ENCODE data around the gene CCDC174. TPM values are rescaled to one million over a fixed set of nuclear protein-coding genes. Genes with fewer than 3 reads are reported as not detected.

The CCDC174 gene
- total and polyA plus RNA-seq, 2 donors (not counting 3 experiments of a cell fraction or from before 2014, with no cell fraction given), result 4.7 to 16.6 TPM

DNA sequence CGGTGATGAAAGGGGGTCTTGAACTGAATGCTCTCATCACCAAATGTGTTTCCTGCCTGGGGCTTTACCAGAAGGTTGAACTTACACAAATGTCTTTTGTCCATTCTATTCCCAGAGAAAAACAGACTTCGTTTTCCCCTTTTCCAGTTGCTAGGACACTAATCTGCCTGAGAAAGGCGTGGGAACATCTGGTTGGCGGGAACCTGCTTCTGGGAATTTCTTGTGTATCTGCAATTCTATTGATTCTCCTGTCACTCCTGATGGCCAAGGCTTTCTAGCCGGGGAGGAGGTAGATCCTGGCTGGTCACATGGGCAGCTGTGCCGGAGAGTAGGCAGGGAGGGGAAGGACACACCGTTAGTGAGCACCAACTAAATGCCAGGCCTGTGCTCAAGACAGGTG, 31.1 kb upstream of the CCDC174 start:
- Histone ChIP-seq H3K79me2 (ENCODE audit: control insufficient read depth, insufficient read depth, low read length) (no peaks in the 10 kb centered on the region), H3K9ac (replicated peaks; ENCODE audit: extremely low read depth, insufficient read depth, low read length) (no peak overlapping the region), H2AFZ (ENCODE audit: low read depth, low read length) (no peak overlapping the region), H3K4me3 (replicated peaks in 1 of 3; ENCODE audit: insufficient read depth in 1 of 3, low read depth in 1 of 3, low read length in 3 of 3) (no peak overlapping the region), H3K36me3 (ENCODE audit: control insufficient read depth in 2 of 2, extremely low read depth in 1 of 2, insufficient read depth in 2 of 2, low read length in 2 of 2) (no peaks in the 10 kb centered on the region), H3K27me3 (ENCODE audit: control insufficient read depth in 2 of 2, insufficient read depth in 2 of 2, low read length in 2 of 2) (peaks cover 5 to 6% of the 10 kb centered on the region in 2 experiments), H3K9me3 (replicated peaks; ENCODE audit: control insufficient read depth, insufficient read depth, low read length) (no peaks in the 10 kb centered on the region), H3K4me1 (ENCODE audit: control insufficient read depth, extremely low read depth, insufficient read depth, low read length) (no peaks in the 10 kb centered on the region), H4K20me1 (replicated peaks; ENCODE audit: control insufficient read depth, extremely low read depth, insufficient read depth, low read length) (no peaks in the 10 kb centered on the region), H3K9me1 (replicated peaks; ENCODE audit: control insufficient read depth, extremely low read depth, insufficient read depth, low read length) (no peaks in the 10 kb centered on the region), H3K4me2 (ENCODE audit: insufficient read depth, low read length) (no peak overlapping the region), H3K27ac (ENCODE audit: insufficient read depth, low read depth, low read length) (no peak overlapping the region)
- ChIA-PET CTCF (no interaction called here), POLR2A (no interaction called here)
- BruUV-seq (replicated peaks), result no TSS peak
- DNase-seq (ENCODE audit: low read depth, low spot score), result no peak
- intact Hi-C loops (cut with micrococcal nuclease), result no loop called here
- no peak for FAIRE-seq
- dilution Hi-C loops (cut with MboI; ENCODE audit: extremely low pct_ligation_motif_present, low sequenced_read_pairs), result no loop called here
- no peak for TF ChIP-seq FOS (IDR thresholded peaks at IDR 0.05; ENCODE audit: borderline replicate concordance, insufficient read depth, low read length)
- no peak for TF ChIP-seq MYC (IDR thresholded peaks at IDR 0.05; ENCODE audit: low read depth, low read length)
- no peak for TF ChIP-seq EZH2 (IDR thresholded peaks at IDR 0.05; ENCODE audit: borderline replicate concordance, low read depth, low read length, severe bottlenecking)
- no peak for TF ChIP-seq POLR2A (IDR thresholded peaks at IDR 0.05; ENCODE audit: low read depth, low read length)

GRCh38 chr3:14621093-14621492, 30.5 kb upstream of the CCDC174 start:
- FAIRE-seq (no peak), DNase-seq (ENCODE audit: low read depth, low spot score) (no peak)
- ChIA-PET CTCF (no interaction called here), POLR2A (no interaction called here)
- no TSS peak for BruUV-seq (replicated peaks)
- Histone ChIP-seq H3K9ac (replicated peaks; ENCODE audit: extremely low read depth, insufficient read depth, low read length) (no peak overlapping the region), H3K9me3 (replicated peaks; ENCODE audit: control insufficient read depth, insufficient read depth, low read length) (no peaks in the 10 kb centered on the region), H3K9me1 (replicated peaks; ENCODE audit: control insufficient read depth, extremely low read depth, insufficient read depth, low read length) (no peaks in the 10 kb centered on the region), H3K27me3 (ENCODE audit: control insufficient read depth in 2 of 2, insufficient read depth in 2 of 2, low read length in 2 of 2) (peaks cover 3 to 5% of the 10 kb centered on the region in 2 experiments), H2AFZ (ENCODE audit: low read depth, low read length) (no peak overlapping the region), H3K27ac (ENCODE audit: insufficient read depth, low read depth, low read length) (no peak overlapping the region), H4K20me1 (replicated peaks; ENCODE audit: control insufficient read depth, extremely low read depth, insufficient read depth, low read length) (no peaks in the 10 kb centered on the region), H3K4me3 (replicated peaks in 1 of 3; ENCODE audit: insufficient read depth in 1 of 3, low read depth in 1 of 3, low read length in 3 of 3) (no peak overlapping the region), H3K4me2 (ENCODE audit: insufficient read depth, low read length) (no peak overlapping the region), H3K36me3 (ENCODE audit: control insufficient read depth in 2 of 2, extremely low read depth in 1 of 2, insufficient read depth in 2 of 2, low read length in 2 of 2) (no peaks in the 10 kb centered on the region), H3K79me2 (ENCODE audit: control insufficient read depth, insufficient read depth, low read length) (no peaks in the 10 kb centered on the region), H3K4me1 (ENCODE audit: control insufficient read depth, extremely low read depth, insufficient read depth, low read length) (no peaks in the 10 kb centered on the region)
- intact Hi-C loops (cut with micrococcal nuclease) (no loop called here), dilution Hi-C loops (cut with MboI; ENCODE audit: extremely low pct_ligation_motif_present, low sequenced_read_pairs) (no loop called here)
- TF ChIP-seq MYC (IDR thresholded peaks at IDR 0.05; ENCODE audit: low read depth, low read length) (no peak), POLR2A (IDR thresholded peaks at IDR 0.05; ENCODE audit: low read depth, low read length) (no peak), GATA2 (IDR thresholded peaks at IDR 0.05; ENCODE audit: insufficient read depth, insufficient read length, low read depth, low read length) (no peak)

Data from endothelial cell of umbilical vein (primary cell).